SK-N-SH treated with all-trans-retinoic acid at 6 μM for 48 hours (cell line): ENCODE measurements around the gene PSMF1.

ENCODE experiments used
- ATAC-seq: fragments of 200-7000 bp; cut with Tn5 transposase; 3 replicates; pipeline ENCODE4 v1.9.1; 2020; ENCODE audit warnings: mild to moderate bottlenecking, moderate library complexity
- ARNTL ChIP-seq: fragments of 450-650 bp; formaldehyde crosslinking; IDR thresholded peaks from 2 replicates; pipeline ENCODE4 v1.5.0; 2020; ENCODE audit warnings: low read depth, mild to moderate bottlenecking, moderate library complexity, borderline replicate concordance
- BACH2 ChIP-seq: fragments of 250-450 bp; sonication (Bioruptor Pico); IDR thresholded peaks from 2 replicates; pipeline ENCODE4 v1.9.0; 2021; ENCODE audit warnings: mild to moderate bottlenecking, borderline replicate concordance
- CSDC2 ChIP-seq: fragments of 250-450 bp; sonication (Bioruptor Pico); IDR thresholded peaks from 2 replicates; pipeline ENCODE4 v1.5.0; 2020; ENCODE audit warnings: mild to moderate bottlenecking, moderate library complexity
- ESRRG ChIP-seq: fragments of 250-450 bp; sonication (Bioruptor Pico); IDR thresholded peaks from 2 replicates; pipeline ENCODE4 v1.6.1; 2021; ENCODE audit warnings: mild to moderate bottlenecking
- GLIS3 ChIP-seq: fragments of 250-450 bp; sonication (Bioruptor Pico); IDR thresholded peaks from 2 replicates; pipeline ENCODE4 v1.5.0; 2020; ENCODE audit warnings: mild to moderate bottlenecking, moderate library complexity
- OSR1 ChIP-seq: fragments of 250-450 bp; sonication (Bioruptor Pico); IDR thresholded peaks from 2 replicates; pipeline ENCODE4 v1.8.0; 2022; ENCODE audit warnings: moderate library complexity, mild to moderate bottlenecking, inconsistent platforms
- PPARA ChIP-seq: fragments of 250-450 bp; sonication (Bioruptor Pico); IDR thresholded peaks from 2 replicates; pipeline ENCODE4 v1.5.0; 2020; ENCODE audit warnings: mild to moderate bottlenecking, borderline replicate concordance
- SNAI2 ChIP-seq: fragments of 250-450 bp; sonication (Bioruptor Pico); IDR thresholded peaks from 2 replicates; pipeline ENCODE4 v1.5.0; 2020; ENCODE audit warnings: mild to moderate bottlenecking, moderate library complexity
- TCF4 ChIP-seq: fragments of 250-450 bp; sonication (Bioruptor Pico); IDR thresholded peaks from 2 replicates; pipeline ENCODE4 v1.8.0; 2021; ENCODE audit warnings: mild to moderate bottlenecking, moderate library complexity, borderline replicate concordance
- TOX ChIP-seq: fragments of 250-450 bp; sonication (Bioruptor Pico); IDR thresholded peaks from 2 replicates; pipeline ENCODE4 v1.8.0; 2021; ENCODE audit warnings: mild to moderate bottlenecking, moderate library complexity, borderline replicate concordance
- ZC3H10 ChIP-seq: fragments of 250-450 bp; sonication (Bioruptor Pico); IDR thresholded peaks from 2 replicates; pipeline ENCODE4 v1.5.1; 2021; ENCODE audit warnings: mild to moderate bottlenecking, moderate library complexity
- ZFP3 ChIP-seq: fragments of 250-450 bp; sonication (Bioruptor Pico); IDR thresholded peaks from 2 replicates; pipeline ENCODE4 v1.5.0; 2020; ENCODE audit warnings: mild to moderate bottlenecking, moderate library complexity
- ZFP30 ChIP-seq: fragments of 450-650 bp; formaldehyde crosslinking; IDR thresholded peaks from 2 replicates; pipeline ENCODE4 v1.5.0; 2022; ENCODE audit warnings: mild to moderate bottlenecking, moderate library complexity
- ZNF565 ChIP-seq: fragments of 450-650 bp; formaldehyde crosslinking; conservative IDR thresholded peaks from 2 replicates; pipeline ENCODE4 v1.5.0; 2020; ENCODE audit warnings: low read depth, mild to moderate bottlenecking, moderate library complexity
- ZNF70 ChIP-seq: fragments of 450-650 bp; formaldehyde crosslinking; IDR thresholded peaks from 2 replicates; pipeline ENCODE4 v1.5.0; 2020; ENCODE audit warnings: mild to moderate bottlenecking, moderate library complexity
- ZNF8 ChIP-seq: fragments of 450-650 bp; formaldehyde crosslinking; IDR thresholded peaks from 2 replicates; pipeline ENCODE4 v1.5.0; 2020; ENCODE audit warnings: mild to moderate bottlenecking, moderate library complexity
- TF ChIP-seq, protein P1 (sequence below): fragments of 250-450 bp; sonication (Bioruptor Pico); IDR thresholded peaks from 2 replicates; pipeline ENCODE4 v1.5.1; 2021; ENCODE audit warnings: mild to moderate bottlenecking, moderate library complexity
- TF ChIP-seq, protein P2 (sequence below): fragments of 250-450 bp; sonication (Bioruptor Pico); IDR thresholded peaks from 2 replicates; pipeline ENCODE4 v1.5.0; 2020; ENCODE audit warnings: mild to moderate bottlenecking, moderate library complexity
- TF ChIP-seq, protein P3 (sequence below): fragments of 250-450 bp; sonication (Bioruptor Pico); IDR thresholded peaks from 2 replicates; pipeline ENCODE4 v1.5.1; 2020; ENCODE audit warnings: low read depth, mild to moderate bottlenecking, moderate library complexity
- TF ChIP-seq, protein P4 (sequence below): fragments of 250-450 bp; sonication (Bioruptor Pico); IDR thresholded peaks from 2 replicates; pipeline ENCODE4 v1.8.0; 2021; ENCODE audit warnings: low read depth, mild to moderate bottlenecking, moderate library complexity, borderline replicate concordance
- TF ChIP-seq, protein P5 (sequence below): fragments of 250-450 bp; sonication (Bioruptor Pico); IDR thresholded peaks from 2 replicates; pipeline ENCODE4 v1.8.0; 2020; ENCODE audit warnings: mild to moderate bottlenecking, moderate library complexity, borderline replicate concordance

Gene PSMF1

DNA sequence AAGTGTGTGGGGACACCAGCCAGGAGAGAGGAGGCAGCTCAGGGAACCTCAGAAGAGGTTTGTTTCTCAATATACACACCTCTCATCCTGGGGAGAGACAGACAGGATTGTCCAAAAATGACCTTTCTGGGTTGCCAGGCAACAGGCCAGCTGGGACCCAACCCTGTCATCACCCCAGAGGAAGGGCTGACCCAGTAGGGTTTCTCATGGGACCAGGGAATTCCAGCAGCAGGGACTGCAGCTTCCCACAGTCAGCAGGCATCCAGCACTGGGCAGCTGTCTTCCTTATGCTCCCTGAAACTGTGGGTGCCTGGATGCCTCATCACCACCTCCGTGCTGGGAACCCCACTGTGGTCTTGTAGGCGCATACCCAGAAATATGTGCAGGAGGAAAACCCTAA, 86.2 kb downstream of the PSMF1 start:
- TF ChIP-seq TOX (CRISPR knock-in tag): no peak
- TF ChIP-seq SNAI2 (CRISPR knock-in tag): no peak
- no peak for TF ChIP-seq PPARA
- TF ChIP-seq, protein P1, sequence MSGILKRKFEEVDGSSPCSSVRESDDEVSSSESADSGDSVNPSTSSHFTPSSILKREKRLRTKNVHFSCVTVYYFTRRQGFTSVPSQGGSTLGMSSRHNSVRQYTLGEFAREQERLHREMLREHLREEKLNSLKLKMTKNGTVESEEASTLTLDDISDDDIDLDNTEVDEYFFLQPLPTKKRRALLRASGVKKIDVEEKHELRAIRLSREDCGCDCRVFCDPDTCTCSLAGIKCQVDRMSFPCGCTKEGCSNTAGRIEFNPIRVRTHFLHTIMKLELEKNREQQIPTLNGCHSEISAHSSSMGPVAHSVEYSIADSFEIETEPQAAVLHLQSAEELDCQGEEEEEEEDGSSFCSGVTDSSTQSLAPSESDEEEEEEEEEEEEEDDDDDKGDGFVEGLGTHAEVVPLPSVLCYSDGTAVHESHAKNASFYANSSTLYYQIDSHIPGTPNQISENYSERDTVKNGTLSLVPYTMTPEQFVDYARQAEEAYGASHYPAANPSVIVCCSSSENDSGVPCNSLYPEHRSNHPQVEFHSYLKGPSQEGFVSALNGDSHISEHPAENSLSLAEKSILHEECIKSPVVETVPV (CRISPR knock-in tag): no peak
- TF ChIP-seq GLIS3 (CRISPR knock-in tag): no peak
- no peak for TF ChIP-seq ESRRG (CRISPR knock-in tag)
- TF ChIP-seq ARNTL (CRISPR knock-in tag): no peak
- TF ChIP-seq, all 23 proteins: peak for 0
- no peak for ATAC-seq

DNA sequence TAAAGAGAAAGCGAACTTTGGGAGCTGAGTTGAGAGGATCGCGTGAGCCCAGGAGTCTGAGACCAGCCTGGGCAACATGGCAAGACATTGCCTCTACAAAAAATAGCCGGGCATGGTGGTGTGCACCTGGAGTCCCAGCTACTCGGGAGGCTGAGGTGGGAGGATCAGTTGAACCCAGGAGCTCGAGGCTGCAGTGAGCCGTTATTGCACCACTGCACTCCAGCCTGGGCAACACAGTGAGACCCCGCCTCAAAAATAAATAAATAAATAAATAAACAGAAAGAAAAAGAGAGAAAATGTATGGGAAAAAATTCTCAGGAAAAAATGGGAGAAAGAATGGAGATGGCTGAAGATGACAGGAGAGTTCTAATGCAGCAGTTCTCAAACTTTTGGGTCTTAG, 87.4 kb downstream of the PSMF1 start:
- TF ChIP-seq BACH2 (CRISPR knock-in tag): no peak
- TF ChIP-seq, protein P2, sequence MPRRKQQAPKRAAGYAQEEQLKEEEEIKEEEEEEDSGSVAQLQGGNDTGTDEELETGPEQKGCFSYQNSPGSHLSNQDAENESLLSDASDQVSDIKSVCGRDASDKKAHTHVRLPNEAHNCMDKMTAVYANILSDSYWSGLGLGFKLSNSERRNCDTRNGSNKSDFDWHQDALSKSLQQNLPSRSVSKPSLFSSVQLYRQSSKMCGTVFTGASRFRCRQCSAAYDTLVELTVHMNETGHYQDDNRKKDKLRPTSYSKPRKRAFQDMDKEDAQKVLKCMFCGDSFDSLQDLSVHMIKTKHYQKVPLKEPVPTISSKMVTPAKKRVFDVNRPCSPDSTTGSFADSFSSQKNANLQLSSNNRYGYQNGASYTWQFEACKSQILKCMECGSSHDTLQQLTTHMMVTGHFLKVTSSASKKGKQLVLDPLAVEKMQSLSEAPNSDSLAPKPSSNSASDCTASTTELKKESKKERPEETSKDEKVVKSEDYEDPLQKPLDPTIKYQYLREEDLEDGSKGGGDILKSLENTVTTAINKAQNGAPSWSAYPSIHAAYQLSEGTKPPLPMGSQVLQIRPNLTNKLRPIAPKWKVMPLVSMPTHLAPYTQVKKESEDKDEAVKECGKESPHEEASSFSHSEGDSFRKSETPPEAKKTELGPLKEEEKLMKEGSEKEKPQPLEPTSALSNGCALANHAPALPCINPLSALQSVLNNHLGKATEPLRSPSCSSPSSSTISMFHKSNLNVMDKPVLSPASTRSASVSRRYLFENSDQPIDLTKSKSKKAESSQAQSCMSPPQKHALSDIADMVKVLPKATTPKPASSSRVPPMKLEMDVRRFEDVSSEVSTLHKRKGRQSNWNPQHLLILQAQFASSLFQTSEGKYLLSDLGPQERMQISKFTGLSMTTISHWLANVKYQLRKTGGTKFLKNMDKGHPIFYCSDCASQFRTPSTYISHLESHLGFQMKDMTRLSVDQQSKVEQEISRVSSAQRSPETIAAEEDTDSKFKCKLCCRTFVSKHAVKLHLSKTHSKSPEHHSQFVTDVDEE (CRISPR knock-in tag): no peak
- TF ChIP-seq, protein P1 (CRISPR knock-in tag): no peak
- no peak for TF ChIP-seq PPARA
- TF ChIP-seq SNAI2 (CRISPR knock-in tag): no peak
- no peak for TF ChIP-seq CSDC2 (CRISPR knock-in tag)
- TF ChIP-seq ESRRG (CRISPR knock-in tag): no peak
- no peak for TF ChIP-seq ZFP3 (CRISPR knock-in tag)
- no peak for TF ChIP-seq ZNF70 (CRISPR knock-in tag)
- no peak for TF ChIP-seq ZC3H10 (CRISPR knock-in tag)
- no peak for TF ChIP-seq ZNF565 (CRISPR knock-in tag)
- ATAC-seq: no peak

DNA sequence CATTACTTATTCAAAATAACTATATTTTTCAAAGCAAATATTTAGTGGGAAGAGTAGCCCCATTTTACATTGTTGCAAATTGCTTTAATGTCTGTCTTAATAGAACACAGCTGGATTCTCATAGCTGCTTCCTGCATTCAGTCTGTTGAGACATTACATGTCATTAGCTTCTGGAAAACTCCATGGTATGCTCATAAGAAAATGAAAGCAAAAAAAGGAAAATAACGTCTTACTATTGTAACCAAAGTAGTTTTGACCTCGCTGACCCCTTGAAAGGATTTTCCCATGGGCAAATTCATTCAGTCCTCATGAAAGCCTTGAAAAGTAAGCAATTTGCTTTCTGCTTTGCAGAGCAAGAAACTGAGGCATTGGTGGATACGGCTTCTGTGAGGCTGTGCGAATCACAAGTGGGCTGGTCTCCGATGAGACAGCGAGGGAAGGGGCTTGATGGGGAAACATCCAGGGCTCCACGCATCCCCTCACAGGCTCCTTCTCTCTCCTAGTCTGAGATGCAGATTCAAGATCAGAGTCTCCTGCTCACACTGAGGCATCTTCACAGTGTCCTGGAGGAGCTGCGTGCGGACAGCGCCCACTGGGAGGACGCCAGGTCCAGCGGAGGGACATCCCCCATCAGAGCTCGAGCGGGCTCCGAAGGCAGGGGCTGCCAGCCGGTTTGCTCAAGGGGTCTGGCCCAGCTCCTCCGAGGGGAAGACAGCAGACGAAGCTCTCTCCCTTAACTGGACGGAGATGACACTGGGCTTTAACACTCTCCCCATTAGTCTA, 88.2 kb downstream of the PSMF1 start:
- no peak for ATAC-seq
- TF ChIP-seq ZC3H10 (CRISPR knock-in tag): no peak
- TF ChIP-seq, protein P3, sequence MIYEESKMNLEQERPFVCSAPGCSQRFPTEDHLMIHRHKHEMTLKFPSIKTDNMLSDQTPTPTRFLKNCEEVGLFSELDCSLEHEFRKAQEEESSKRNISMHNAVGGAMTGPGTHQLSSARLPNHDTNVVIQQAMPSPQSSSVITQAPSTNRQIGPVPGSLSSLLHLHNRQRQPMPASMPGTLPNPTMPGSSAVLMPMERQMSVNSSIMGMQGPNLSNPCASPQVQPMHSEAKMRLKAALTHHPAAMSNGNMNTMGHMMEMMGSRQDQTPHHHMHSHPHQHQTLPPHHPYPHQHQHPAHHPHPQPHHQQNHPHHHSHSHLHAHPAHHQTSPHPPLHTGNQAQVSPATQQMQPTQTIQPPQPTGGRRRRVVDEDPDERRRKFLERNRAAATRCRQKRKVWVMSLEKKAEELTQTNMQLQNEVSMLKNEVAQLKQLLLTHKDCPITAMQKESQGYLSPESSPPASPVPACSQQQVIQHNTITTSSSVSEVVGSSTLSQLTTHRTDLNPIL (CRISPR knock-in tag): no peak
- TF ChIP-seq, protein P2 (CRISPR knock-in tag): no peak
- TF ChIP-seq ZFP30 (CRISPR knock-in tag): no peak
- TF ChIP-seq BACH2 (CRISPR knock-in tag): no peak
- TF ChIP-seq, protein P4, sequence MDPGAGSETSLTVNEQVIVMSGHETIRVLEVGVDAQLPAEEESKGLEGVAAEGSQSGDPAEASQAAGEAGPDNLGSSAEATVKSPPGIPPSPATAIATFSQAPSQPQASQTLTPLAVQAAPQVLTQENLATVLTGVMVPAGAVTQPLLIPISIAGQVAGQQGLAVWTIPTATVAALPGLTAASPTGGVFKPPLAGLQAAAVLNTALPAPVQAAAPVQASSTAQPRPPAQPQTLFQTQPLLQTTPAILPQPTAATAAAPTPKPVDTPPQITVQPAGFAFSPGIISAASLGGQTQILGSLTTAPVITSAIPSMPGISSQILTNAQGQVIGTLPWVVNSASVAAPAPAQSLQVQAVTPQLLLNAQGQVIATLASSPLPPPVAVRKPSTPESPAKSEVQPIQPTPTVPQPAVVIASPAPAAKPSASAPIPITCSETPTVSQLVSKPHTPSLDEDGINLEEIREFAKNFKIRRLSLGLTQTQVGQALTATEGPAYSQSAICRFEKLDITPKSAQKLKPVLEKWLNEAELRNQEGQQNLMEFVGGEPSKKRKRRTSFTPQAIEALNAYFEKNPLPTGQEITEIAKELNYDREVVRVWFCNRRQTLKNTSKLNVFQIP (CRISPR knock-in tag): no peak
- no peak for TF ChIP-seq TOX (CRISPR knock-in tag)
- TF ChIP-seq, protein P1 (CRISPR knock-in tag): no peak
- no peak for TF ChIP-seq GLIS3 (CRISPR knock-in tag)
- TF ChIP-seq ZNF8: no peak
- no peak for TF ChIP-seq SNAI2 (CRISPR knock-in tag)
- TF ChIP-seq, protein P5, sequence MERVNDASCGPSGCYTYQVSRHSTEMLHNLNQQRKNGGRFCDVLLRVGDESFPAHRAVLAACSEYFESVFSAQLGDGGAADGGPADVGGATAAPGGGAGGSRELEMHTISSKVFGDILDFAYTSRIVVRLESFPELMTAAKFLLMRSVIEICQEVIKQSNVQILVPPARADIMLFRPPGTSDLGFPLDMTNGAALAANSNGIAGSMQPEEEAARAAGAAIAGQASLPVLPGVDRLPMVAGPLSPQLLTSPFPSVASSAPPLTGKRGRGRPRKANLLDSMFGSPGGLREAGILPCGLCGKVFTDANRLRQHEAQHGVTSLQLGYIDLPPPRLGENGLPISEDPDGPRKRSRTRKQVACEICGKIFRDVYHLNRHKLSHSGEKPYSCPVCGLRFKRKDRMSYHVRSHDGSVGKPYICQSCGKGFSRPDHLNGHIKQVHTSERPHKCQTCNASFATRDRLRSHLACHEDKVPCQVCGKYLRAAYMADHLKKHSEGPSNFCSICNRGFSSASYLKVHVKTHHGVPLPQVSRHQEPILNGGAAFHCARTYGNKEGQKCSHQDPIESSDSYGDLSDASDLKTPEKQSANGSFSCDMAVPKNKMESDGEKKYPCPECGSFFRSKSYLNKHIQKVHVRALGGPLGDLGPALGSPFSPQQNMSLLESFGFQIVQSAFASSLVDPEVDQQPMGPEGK (CRISPR knock-in tag): no peak
- TF ChIP-seq PPARA: no peak
- TF ChIP-seq TCF4: no peak
- no peak for TF ChIP-seq OSR1
